HG02642 (cell line): ENCODE measurements around the gene SCGB3A1.

Source experiments
- ATAC-seq: cut with Tn5 transposase; IDR thresholded peaks from one replicate; pipeline ENCODE4 v1.9.1; 2021; ENCODE audit warnings: mild to moderate bottlenecking; ENCODE audit not compliant: unreplicated experiment, poor library complexity

The SCGB3A1 gene

GRCh38 chr5:180593446-180594206 is 2.3 kb upstream of the SCGB3A1 start:
- no peak for ATAC-seq

- ATAC-seq, result no peak
Observed at GRCh38 chr5:180592176-180592575, 877 bp upstream of the SCGB3A1 start.

GRCh38 chr5:180590543-180591310 is 572 bp downstream of the SCGB3A1 start:
- ATAC-seq, result no peak

- ATAC-seq, result no peak
Observed at GRCh38 chr5:180589771-180590542, 1.3 kb downstream of the SCGB3A1 start.

GRCh38 chr5:180586870-180587269 is 4.4 kb downstream of the SCGB3A1 start:
- ATAC-seq, result no peak

- ATAC-seq, result no peak
Observed at GRCh38 chr5:180586204-180586603, 5.1 kb downstream of the SCGB3A1 start.

- no peak for ATAC-seq
Observed at GRCh38 chr5:180583738-180584137, 7.6 kb downstream of the SCGB3A1 start.

- ATAC-seq, result no peak
Observed at GRCh38 chr5:180580681-180581080, 10.6 kb downstream of the SCGB3A1 start.

- ATAC-seq, result no peak
Observed at GRCh38 chr5:180575571-180575970, 15.7 kb downstream of the SCGB3A1 start.

GRCh38 chr5:180568914-180569313 is 22.4 kb downstream of the SCGB3A1 start:
- ATAC-seq, result no peak

- no peak for ATAC-seq
Observed at GRCh38 chr5:180563994-180564393, 27.3 kb downstream of the SCGB3A1 start.

GRCh38 chr5:180558232-180558631 is 33.1 kb downstream of the SCGB3A1 start:
- ATAC-seq, result no peak

- no peak for ATAC-seq
Observed at GRCh38 chr5:180557217-180557809, 34.0 kb downstream of the SCGB3A1 start.

- ATAC-seq, result no peak
Observed at GRCh38 chr5:180555168-180555921, 36.0 kb downstream of the SCGB3A1 start.

- no peak for ATAC-seq
Observed at GRCh38 chr5:180553530-180553929, 37.8 kb downstream of the SCGB3A1 start.

GRCh38 chr5:180548563-180548962 is 42.7 kb downstream of the SCGB3A1 start:
- no peak for ATAC-seq

GRCh38 chr5:180545248-180545647 is 46.1 kb downstream of the SCGB3A1 start:
- ATAC-seq, result no peak

GRCh38 chr5:180541710-180542109 is 49.6 kb downstream of the SCGB3A1 start:
- ATAC-seq, result no peak
